Endodermal cell (in vitro differentiated cells): ENCODE measurements around the gene CREM. TPM values are rescaled to one million over a fixed set of nuclear protein-coding genes. Genes with fewer than 3 reads are reported as not detected.

Experiments
- DNase-seq: peaks from one replicate; pipeline ENCODE4 v3.0.0-alpha.2; 2017
- H3K27ac ChIP-seq: 2 replicates; pipeline ENCODE4 v1.5.1; 2013; ENCODE audit warnings: mild to moderate bottlenecking, low read depth, low read length, moderate library complexity
- H3K27me3 ChIP-seq: 2 replicates; pipeline ENCODE4 v1.6.1; 2013; ENCODE audit warnings: mild to moderate bottlenecking, low read length, moderate library complexity; ENCODE audit not compliant: insufficient read depth, control insufficient read depth, poor library complexity, severe bottlenecking
- H3K36me3 ChIP-seq: 2 replicates; pipeline ENCODE4 v1.7.0; 2013; ENCODE audit warnings: mild to moderate bottlenecking, low read length, moderate library complexity; ENCODE audit not compliant: control insufficient read depth, insufficient read depth
- H3K4me1 ChIP-seq: one replicate; pipeline ENCODE4 v1.7.0; 2013; ENCODE audit warnings: low read length; ENCODE audit not compliant: control insufficient read depth, insufficient read depth
- H3K4me3 ChIP-seq: 2 replicates; pipeline ENCODE4 v1.5.1; 2013; ENCODE audit warnings: mild to moderate bottlenecking, low read length, moderate library complexity
- H3K9ac ChIP-seq: 2 replicates; pipeline ENCODE4 v1.6.1; 2013; ENCODE audit warnings: mild to moderate bottlenecking, low read length, moderate library complexity; ENCODE audit not compliant: poor library complexity, severe bottlenecking; ENCODE audit errors: extremely low read depth
- H3K9me3 ChIP-seq: 2 replicates; pipeline ENCODE4 v1.6.1; 2013; ENCODE audit warnings: mild to moderate bottlenecking, low read length, moderate library complexity; ENCODE audit not compliant: control insufficient read depth
- H3K27ac Mint-ChIP-seq: 2 replicates; pipeline ENCODE4 v1.8.0; 2020; ENCODE audit warnings: mixed read lengths
- H3K27me3 Mint-ChIP-seq: 2 replicates; pipeline ENCODE4 v1.8.0; 2021; ENCODE audit warnings: mild to moderate bottlenecking, mixed read lengths; ENCODE audit not compliant: insufficient read depth
- H3K36me3 Mint-ChIP-seq: 2 replicates; pipeline ENCODE4 v1.8.0; 2020; ENCODE audit warnings: low read depth, mixed read lengths
- H3K4me1 Mint-ChIP-seq: 2 replicates; pipeline ENCODE4 v1.8.0; 2020; ENCODE audit warnings: mixed read lengths
- H3K4me3 Mint-ChIP-seq: 2 replicates; pipeline ENCODE4 v1.8.0; 2020; ENCODE audit warnings: mild to moderate bottlenecking, moderate library complexity, mixed read lengths
- H3K9me3 Mint-ChIP-seq: 2 replicates; pipeline ENCODE4 v1.8.0; 2020; ENCODE audit warnings: mild to moderate bottlenecking, mixed read lengths
- WGBS, 2 experiments: methylation state at CpG; one replicate each; pipeline versions ENCODE4 v1.1.5 to v1.1.7; 2013; ENCODE audit warnings: missing lambda C conversion rate in 2 of 2, mixed read lengths in 1 of 2; ENCODE audit not compliant: insufficient coverage in 1 of 2, insufficient read length in 1 of 2; 5-methylcytosine and 5-hydroxymethylcytosine counted together
- total RNA-seq, 2 donors: library from RNA; stranded (reverse); fragmentation: NEBNext Ultra II Directional in 1 of 2; extraction: Animal tissue kit (Norgen Biotek cat#: 25700) in 1 of 2; gene quantifications; 2 replicates in 1 of 2; 3 replicates in 1 of 2; pipeline ENCODE4 v1.2.1, GENCODE V29; 2021
- TF ChIP-seq, protein P1 (sequence below): fragments of 200-600 bp; sonication (generic); conservative IDR thresholded peaks from 2 replicates; pipeline ENCODE4 v1.5.0; 2021; ENCODE audit warnings: antibody characterized with exemption, mild to moderate bottlenecking

The CREM gene
- total RNA-seq, 2 donors from 2014 or later, result 31.5 to 35.3 TPM

DNA sequence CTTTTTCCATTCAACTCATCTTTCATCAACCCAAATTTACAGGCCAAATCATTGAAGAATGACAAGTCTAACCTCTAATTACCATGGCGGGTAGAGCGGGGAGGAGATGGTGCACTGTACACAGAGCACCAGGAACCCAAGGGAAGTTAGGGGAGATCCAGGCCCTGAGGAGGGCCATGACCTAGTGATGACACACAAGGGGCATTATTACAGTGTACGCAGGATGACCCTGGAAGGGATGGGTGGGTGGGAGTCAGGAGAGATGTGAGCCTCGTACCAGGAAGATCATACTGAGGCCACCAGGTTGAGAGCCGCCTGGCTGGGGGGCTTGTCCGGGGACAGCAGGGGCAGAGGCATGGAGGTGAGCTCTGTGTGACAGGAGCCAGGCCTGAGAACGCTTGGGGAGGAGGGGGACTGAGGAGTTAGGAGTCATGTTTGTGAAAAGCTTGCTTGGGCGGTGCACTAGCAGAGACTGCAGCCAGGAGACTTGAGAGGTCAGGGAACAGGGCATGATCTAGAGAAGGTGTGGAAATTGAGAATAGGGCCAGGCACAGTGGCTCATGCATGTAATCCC is 120.2 kb downstream of the CREM start:
- Mint-ChIP-seq H3K4me3 (no peak overlapping the region), H3K9me3 (peaks cover 9% of the 10 kb centered on the region), H3K27me3 (no peaks in the 10 kb centered on the region), H3K36me3 (no peaks in the 10 kb centered on the region), H3K27ac (no peak overlapping the region), H3K4me1 (no peaks in the 10 kb centered on the region)
- no peaks in the 10 kb centered on the region for H3K4me1 ChIP-seq
- DNase-seq, result no peak
- no peaks in the 10 kb centered on the region for H3K36me3 ChIP-seq
- 73 to 93% methylated on average over 4 to 8 of the region's 8 CpGs for WGBS, 2 experiments
- H3K27ac ChIP-seq, result no peak overlapping the region
- no peaks in the 10 kb centered on the region for H3K27me3 ChIP-seq
- no peaks in the 10 kb centered on the region for H3K9me3 ChIP-seq
- no peak overlapping the region for H3K9ac ChIP-seq
- H3K4me3 ChIP-seq, result no peak overlapping the region
- TF ChIP-seq, protein P1, sequence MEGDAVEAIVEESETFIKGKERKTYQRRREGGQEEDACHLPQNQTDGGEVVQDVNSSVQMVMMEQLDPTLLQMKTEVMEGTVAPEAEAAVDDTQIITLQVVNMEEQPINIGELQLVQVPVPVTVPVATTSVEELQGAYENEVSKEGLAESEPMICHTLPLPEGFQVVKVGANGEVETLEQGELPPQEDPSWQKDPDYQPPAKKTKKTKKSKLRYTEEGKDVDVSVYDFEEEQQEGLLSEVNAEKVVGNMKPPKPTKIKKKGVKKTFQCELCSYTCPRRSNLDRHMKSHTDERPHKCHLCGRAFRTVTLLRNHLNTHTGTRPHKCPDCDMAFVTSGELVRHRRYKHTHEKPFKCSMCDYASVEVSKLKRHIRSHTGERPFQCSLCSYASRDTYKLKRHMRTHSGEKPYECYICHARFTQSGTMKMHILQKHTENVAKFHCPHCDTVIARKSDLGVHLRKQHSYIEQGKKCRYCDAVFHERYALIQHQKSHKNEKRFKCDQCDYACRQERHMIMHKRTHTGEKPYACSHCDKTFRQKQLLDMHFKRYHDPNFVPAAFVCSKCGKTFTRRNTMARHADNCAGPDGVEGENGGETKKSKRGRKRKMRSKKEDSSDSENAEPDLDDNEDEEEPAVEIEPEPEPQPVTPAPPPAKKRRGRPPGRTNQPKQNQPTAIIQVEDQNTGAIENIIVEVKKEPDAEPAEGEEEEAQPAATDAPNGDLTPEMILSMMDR, result no peak

DNA sequence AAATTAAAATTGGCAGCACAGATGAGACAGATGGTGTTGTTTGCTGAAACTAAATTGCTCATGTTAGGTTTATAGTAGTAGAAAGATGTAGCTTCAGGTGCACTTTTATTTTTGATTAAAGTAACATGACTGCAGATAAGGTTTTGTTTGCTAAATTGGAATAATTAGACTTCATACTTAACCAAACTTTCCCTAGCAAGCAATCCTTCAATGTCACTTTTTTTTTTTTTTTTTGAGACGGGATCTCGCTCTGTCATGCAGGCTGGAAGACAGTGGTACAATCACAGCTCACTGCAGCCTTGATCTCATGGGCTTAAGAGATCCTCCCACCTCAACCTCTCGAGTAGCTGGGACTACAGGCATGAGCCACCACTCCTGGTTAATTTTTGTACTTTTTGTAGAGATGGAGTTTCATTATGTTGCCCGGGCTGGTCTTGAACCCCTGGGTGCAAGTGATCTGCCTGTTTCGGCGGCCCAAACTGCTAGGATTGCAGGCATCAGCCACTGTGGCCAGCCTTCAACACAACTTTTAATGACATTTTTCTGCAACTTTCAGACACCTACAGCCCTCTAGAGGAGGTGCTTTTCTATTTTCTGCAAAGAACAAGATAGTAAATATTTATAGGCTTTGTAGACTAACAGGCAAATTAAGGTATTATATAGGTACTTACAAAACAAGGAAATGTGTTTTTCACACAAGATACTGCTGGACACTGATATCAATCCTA is 124.9 kb downstream of the CREM start:
- H3K27me3 Mint-ChIP-seq, result no peaks in the 10 kb centered on the region
- H3K4me1 Mint-ChIP-seq, result no peaks in the 10 kb centered on the region
- peaks cover 4% of the 10 kb centered on the region for H3K9me3 Mint-ChIP-seq

DNA sequence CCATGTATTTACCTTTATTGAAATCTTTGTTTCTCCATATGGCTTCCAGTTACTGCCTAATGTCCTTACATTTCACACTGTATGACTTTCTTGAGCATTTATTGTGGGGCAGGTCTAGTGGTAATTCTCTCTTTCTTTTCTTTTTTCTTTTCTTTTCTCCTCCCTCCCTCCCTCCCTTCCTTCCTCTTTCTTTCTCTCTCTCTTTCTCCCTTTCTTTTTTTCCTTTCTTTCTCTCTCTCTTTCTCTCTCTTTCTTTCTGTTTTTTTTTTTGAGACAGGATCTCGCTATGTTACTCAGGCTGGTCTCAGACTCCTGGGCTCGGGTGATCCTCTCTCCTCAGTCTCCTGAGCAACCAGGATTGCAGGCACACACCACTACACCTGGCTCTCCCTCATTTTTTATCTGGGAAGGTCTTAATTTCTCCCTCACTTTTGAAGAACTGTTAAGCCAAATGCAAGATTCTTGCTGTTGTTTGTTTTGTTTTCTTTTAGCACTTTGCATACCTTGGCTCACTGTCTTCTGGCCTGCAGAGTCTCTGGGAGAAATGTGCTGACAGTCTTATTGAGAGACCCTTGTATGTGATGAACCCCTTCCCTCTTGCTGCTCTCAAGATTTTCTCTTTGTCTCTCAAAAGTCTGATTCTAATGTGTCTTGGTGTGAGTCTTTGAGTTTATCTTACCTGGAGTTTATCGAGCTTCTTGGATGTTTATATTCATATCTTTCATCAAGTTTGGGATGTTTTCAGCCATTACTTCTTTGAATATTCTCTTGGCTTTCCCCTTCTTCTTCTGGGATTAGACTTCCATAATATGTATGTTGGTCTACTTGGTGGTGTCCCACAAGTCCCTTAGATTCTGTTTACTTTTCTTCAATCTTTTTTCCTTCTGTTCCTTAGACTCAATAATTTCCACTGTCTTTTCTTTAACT is 130.7 kb downstream of the CREM start:
- H3K36me3 ChIP-seq, result no peaks in the 10 kb centered on the region
- TF ChIP-seq, protein P1, result no peak
- 94 to 95% methylated on average over 2 to 3 of the region's 3 CpGs for WGBS, 2 experiments
- no peaks in the 10 kb centered on the region for H3K36me3 Mint-ChIP-seq
- no peaks in the 10 kb centered on the region for H3K27me3 ChIP-seq
- no peak overlapping the region for H3K9ac ChIP-seq
- DNase-seq, result no peak
- no peak overlapping the region for H3K27ac Mint-ChIP-seq
- no peaks in the 10 kb centered on the region for H3K4me1 Mint-ChIP-seq
- no peaks in the 10 kb centered on the region for H3K4me1 ChIP-seq
- H3K9me3 Mint-ChIP-seq, result peaks cover 17% of the 10 kb centered on the region
- H3K27me3 Mint-ChIP-seq, result no peaks in the 10 kb centered on the region
- no peak overlapping the region for H3K27ac ChIP-seq
- peaks cover 10% of the 10 kb centered on the region for H3K9me3 ChIP-seq
- no peak overlapping the region for H3K4me3 ChIP-seq
- H3K4me3 Mint-ChIP-seq, result no peak overlapping the region

More for the DNA sequence above, 124.9 kb downstream of the CREM start:
- Histone ChIP-seq H3K9me3 (no peaks in the 10 kb centered on the region), H3K36me3 (no peaks in the 10 kb centered on the region), H3K4me3 (no peak overlapping the region), H3K27ac (no peak overlapping the region), H3K4me1 (no peaks in the 10 kb centered on the region), H3K9ac (no peak overlapping the region), H3K27me3 (no peaks in the 10 kb centered on the region)
- Mint-ChIP-seq H3K27ac (no peak overlapping the region), H3K4me3 (no peak overlapping the region), H3K36me3 (no peaks in the 10 kb centered on the region)
- TF ChIP-seq, protein P1, result no peak
- WGBS, 2 experiments, result 93% methylated on average over 6 of the region's 6 CpGs; no CpG with 5 or more reads in 1 of the 2 experiments
- DNase-seq, result peak; percentile 30
